Stimulated activated CD4-positive, alpha-beta T cell treated with anti-CD3 and anti-CD28 coated beads, Interleukin-12 subunit alpha, Interleukin-12 subunit beta, amount 100 ng/mL, for 24 hours (primary cell): ENCODE results near the gene PALM.
"Not testable (repeated sequence)": the region's sequence is repeated elsewhere in the genome, so short reads cannot be mapped to it uniquely, and the experiment has no call there.

Experiments used
- DNase-seq, 2 experiments: peaks; one replicate each; pipeline ENCODE4 v3.0.0-alpha.2; 2020; ENCODE audit warnings: low read depth in 2 of 2

Gene PALM, protein sequence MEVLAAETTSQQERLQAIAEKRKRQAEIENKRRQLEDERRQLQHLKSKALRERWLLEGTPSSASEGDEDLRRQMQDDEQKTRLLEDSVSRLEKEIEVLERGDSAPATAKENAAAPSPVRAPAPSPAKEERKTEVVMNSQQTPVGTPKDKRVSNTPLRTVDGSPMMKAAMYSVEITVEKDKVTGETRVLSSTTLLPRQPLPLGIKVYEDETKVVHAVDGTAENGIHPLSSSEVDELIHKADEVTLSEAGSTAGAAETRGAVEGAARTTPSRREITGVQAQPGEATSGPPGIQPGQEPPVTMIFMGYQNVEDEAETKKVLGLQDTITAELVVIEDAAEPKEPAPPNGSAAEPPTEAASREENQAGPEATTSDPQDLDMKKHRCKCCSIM

DNA sequence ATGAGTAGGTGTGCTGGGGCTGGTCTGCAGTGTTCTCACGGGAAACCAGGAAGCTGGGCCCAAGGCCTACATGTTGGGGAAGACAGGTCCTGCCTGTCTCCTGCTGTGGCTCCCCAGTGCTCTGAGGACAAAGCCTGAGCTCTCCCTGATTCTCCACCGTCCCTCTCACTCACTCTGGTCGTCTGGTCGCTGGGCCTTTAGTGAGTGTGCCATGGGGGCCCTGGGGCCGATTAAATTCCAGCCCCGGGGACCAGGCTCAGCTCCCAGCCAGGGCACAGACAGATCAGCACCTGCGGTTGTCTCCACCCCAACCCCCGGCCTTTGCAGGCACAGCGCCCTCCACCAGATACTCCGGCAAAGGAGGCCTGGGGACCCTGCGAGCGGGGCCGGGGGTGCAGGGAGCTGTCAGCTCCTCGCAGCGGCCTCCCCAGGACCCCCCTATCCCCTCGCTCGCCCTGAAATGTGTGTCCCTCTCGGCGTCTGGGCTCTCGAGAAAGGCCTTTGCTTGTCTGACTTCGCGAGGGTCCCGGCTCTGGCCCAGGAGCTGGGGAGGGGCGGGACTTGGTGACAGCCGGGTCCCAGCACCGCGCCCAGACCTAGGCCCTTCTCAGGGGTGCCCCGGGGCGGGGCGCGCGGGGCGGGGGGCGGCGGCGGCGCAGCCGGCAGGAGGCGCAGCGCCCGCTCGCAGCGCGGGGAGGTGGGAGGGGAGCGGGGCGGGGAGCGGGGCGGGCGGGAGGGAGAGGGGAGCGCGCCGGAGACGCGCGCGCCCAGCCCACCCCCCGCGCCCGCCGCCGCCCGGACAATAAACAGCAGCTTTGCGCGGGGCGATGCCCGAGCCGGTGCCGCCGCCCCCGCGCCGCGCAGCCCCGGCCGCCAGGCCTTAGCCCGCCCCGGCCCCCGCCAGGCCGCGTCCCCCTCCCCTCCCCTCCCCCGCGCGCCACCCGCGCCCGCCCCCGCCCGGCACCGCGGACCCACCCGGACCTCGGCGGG lies at the start of gene PALM:
PALM (plus strand) TSS at position 782 of the 990 bp plus-strand sequence. CDS start 212 bp downstream, outside the sequence.
- DNase-seq: no peak

GRCh38 chr19:660793-661426 lies 47.8 kb upstream of the PALM start:
- DNase-seq: no peak

- DNase-seq: peak in 1 of 2 experiments; percentile 65
These were observed 47.1 kb upstream of the PALM start for GRCh38 chr19:661427-662196.

DNA sequence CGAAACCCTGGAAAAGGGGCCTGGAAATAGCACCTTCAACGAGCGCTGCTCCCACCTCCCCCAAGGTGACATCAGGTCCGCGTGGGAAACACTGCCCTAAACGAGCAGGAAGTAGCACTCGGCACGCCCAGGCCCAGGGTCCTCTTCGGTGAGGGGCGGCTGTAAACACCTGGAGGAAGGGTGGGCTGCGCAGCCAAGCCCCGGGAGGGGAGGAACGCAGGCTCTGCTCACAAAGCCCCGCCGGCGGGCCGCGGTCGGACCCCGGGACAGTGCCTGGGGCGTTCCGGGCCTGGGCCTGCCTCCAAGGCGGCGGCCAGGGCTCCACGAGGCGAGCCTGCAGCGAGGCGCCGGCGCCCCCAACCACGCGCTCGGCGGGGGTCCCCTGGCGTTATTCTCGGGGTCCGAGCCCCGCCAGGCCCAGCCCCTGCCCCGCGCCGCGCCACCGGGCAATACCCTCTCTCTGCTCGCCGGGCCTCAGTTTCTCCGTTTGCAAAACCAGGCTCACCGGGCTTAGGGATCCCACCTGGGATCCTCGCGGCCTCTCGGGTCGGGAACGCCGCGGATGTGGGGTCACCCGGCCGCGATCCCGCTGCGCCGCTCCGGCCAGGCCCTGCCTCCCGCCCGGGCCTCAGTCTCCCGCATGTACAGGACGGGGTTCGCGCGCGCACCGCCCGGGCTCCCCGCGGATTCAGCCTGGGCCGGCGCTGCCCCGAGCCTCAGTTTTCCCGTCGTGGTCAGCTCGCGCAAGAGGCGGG lies 46.4 kb upstream of the PALM start:
- DNase-seq: peak; percentile 63 to 64

DNA sequence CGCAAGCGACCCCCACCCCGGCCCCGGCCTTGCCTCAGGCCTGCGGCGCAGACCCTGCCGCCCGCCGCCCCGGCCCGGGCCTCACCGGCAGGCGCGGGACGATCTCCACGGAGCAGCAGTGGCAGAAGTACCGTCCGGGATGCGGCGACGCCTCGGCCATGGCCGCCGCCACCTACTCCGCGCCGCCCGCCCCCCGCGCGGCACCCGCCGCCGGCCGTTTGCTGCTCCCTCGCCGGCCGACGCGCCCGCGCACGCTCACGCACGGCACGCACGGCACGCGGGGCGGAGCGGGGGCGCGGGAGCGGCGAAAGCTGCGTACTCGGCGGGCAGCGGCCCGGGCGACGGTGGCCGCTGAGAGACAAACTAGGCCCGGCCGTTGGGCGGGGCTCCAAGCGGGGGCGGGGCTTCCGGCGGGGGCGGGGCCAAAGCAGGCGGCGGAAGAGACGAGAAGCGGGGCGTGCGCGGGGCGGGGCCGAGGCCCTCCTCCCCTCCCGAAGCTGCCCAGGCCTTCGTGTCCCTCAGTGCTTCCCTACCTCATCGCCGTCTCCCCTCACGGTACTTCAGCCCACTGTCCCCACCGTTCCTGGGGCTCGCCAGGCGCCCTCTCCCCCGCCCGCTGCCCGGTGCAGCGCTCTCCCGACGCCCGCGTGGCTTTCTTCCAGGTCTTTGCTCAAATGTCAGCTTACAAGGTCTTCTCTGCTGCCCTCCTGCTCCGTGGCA lies 45.6 kb upstream of the PALM start, which contains the start of gene RNF126:
RNF126 (minus strand) TSS at position 253 of the 720 bp plus-strand sequence; CDS start at position 160, 93 bp downstream.
- peak; percentile 95 to 96 for DNase-seq

DNA sequence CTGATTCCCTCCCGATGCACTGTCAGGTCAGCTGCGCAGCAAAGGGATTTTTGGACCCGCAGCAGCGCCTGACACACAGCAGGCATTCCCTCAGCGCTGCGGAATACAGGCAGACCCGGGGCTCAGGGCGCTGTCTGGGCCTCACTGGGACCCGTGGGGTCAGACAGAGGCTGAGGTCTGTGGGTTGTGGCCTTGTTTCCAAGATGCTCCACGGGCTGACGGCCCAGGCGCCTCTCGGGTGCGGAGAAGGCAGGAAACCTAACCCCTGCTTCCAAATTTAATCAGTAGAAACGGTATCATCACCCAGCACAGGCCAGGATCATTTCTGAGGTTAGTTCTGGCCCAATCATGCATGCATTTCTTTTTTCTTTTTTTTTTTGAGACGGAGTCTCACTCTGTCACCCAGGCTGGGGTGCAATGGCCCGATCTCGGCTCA lies 45.0 kb upstream of the PALM start:
- no peak for DNase-seq

GRCh38 chr19:664913-665443 lies 43.8 kb upstream of the PALM start:
- peak; percentile 69 to 87 for DNase-seq

GRCh38 chr19:666985-667573 lies 41.7 kb upstream of the PALM start:
- DNase-seq: not testable (repeated sequence)

GRCh38 chr19:668675-669434 lies 39.9 kb upstream of the PALM start:
- not testable (repeated sequence) for DNase-seq

DNA sequence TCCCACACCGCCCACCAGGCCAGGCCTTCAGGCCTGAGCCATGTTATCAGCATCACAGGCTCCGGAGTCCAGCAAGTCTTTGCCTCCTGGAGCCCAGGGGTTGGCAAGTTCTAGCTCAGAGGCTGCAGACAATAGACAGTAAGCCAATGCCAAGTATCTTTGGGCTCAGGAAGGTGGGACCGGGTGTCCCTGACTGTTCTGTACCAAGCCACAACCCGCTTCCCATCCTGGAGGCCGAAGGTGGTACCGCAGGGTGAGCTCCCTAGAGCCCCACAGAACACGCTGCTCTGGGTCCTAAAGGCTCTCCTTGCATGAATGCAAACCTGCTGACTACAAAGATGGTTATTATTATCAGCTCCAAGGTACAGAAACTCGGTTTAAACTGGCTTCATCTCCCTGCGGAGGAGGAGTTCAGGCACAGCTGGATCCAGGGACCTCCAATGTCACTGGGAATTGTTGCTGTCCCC lies 38.1 kb upstream of the PALM start:
- DNase-seq: no peak

GRCh38 chr19:674282-675151 lies 34.2 kb upstream of the PALM start:
- no peak for DNase-seq

DNA sequence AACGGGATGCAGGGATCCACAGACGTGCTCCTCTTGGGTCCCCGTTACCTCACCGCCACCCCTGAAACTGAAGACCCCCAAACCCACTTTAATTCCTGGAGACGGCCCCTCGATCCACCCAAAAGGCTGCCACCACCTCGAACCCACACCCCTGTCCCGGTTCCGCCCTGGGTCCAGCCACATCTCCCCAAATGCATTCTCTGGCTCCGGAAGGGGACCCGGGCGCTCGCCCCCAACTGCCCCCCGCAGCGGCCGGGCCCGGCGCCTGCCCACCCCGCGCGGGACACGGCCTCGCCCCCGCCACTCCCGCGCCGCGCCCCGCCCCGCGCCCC lies 32.8 kb upstream of the PALM start:
- DNase-seq: no peak

DNA sequence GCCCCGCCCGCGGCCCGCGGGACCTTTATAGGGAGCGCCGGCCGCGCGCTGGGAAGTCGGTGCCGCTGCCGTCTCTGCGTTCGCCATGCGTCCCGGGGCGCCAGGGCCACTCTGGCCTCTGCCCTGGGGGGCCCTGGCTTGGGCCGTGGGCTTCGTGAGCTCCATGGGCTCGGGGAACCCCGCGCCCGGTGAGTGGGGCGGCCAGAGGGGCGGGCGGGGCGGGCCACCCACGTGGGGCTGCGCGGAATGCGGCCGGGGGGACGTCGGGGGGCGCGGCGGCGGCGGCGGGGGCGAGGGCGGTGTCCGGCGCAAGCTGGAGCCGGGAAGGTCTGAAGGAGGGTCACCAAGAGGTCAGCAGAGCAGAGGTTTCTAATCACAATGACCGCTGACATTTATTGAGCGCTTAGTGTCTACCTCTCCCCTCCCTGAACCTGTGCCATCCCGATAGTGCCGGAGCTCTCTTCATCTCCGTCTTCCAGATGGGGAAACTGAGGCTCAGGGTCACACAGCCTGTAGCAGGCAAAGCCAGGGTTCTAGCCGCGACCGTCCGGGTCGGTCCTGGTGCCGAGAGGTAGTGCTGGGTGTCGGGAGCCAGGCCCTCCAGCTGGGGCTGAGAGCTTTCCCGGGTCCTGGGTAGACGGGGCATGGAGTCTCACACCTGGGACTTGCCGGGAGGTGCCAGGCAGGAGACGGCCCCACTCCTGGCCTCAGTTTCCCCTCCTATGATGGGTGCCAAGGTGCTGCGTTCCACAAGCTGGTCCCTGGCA lies 32.2 kb upstream of the PALM start, which contains the start of gene FSTL3:
FSTL3 (plus strand) TSS at position 54 of the 767 bp plus-strand sequence; CDS start at position 86, 32 bp downstream.
- no peak for DNase-seq

DNA sequence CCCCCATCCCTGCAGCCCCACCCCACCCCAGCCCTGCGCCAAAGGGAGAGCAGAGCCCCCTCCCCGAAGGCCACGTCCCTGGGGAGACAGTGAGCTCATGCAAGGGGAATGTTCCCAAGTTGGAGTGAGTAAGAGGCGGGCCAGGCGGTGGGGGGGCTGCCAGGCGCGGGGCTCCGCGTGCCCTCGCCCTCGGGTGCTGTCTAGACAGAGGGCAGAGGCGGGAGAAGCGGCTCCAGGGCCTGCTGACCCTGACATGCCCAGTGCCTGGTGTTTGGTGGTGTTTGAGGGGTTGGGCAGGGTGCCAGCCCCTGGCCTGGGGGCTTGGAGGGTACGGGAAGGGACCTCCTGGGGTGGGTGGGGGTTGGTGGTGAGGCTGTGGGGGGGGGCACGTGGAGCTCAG lies 31.5 kb upstream of the PALM start:
- DNase-seq: no peak

GRCh38 chr19:677601-678436 lies 30.9 kb upstream of the PALM start:
- no peak for DNase-seq
